ENCODE data around the gene MYH13. TPM values are rescaled to one million over a fixed set of nuclear protein-coding genes. Genes with fewer than 3 reads are reported as not detected.
A peak's percentile ranks its signal among the peaks of the same experiment; 100 is the strongest.

Gene MYH13
- total and polyA plus RNA-seq, 12 donors = not detected

- intact Hi-C loops (cut with DNase I) = loop anchor here in 2 of 10 donors (10.0 kb wide), 2 partner anchors 64 to 394 kb away; no protein-coding TSS in a partner anchor
- H3K4me3 ChIP-seq = no peak overlapping the region
- no peaks in the 10 kb centered on the region for H3K36me3 ChIP-seq
- H3K27me3 ChIP-seq = peaks cover 0 to 18% (median 2%) of the 10 kb centered on the region in 7 donors
- H3K27ac ChIP-seq = no peak overlapping the region
- WGBS, 2 donors = 67 to 73% methylated on average over 9 of the region's 9 CpGs
- TF ChIP-seq CTCF (IDR thresholded peaks at IDR 0.05) = no peak
- H3K4me1 ChIP-seq = peaks cover 0 to 9% (median 0%) of the 10 kb centered on the region in 9 donors
- no peaks in the 10 kb centered on the region for H3K9me3 ChIP-seq
- DNase-seq (no peak), ATAC-seq (no peak)
These were observed 54.3 kb downstream of the MYH13 start for GRCh38 chr17:10318535-10318934.

GRCh38 chr17:10317543-10317834, 55.3 kb downstream of the MYH13 start:
- no peaks in the 10 kb centered on the region for H3K36me3 ChIP-seq
- no peak overlapping the region for H3K4me3 ChIP-seq
- peak in 1 of 9 donors; percentile 3 for TF ChIP-seq CTCF (IDR thresholded peaks at IDR 0.05)
- peaks cover 0 to 18% (median 2%) of the 10 kb centered on the region in 7 donors for H3K27me3 ChIP-seq
- DNase-seq = no peak
- H3K27ac ChIP-seq = no peak overlapping the region
- H3K9me3 ChIP-seq = no peaks in the 10 kb centered on the region
- peaks cover 0 to 9% (median 0%) of the 10 kb centered on the region in 9 donors for H3K4me1 ChIP-seq
- intact Hi-C loops (cut with DNase I) = loop anchor here in 2 of 10 donors (10.0 kb wide), 2 partner anchors 63 to 393 kb away; no protein-coding TSS in a partner anchor
- WGBS, 2 donors = 73 to 75% methylated on average over 5 of the region's 5 CpGs
- peak in 2 of 8 donors; percentile 9 to 17 for ATAC-seq

DNA sequence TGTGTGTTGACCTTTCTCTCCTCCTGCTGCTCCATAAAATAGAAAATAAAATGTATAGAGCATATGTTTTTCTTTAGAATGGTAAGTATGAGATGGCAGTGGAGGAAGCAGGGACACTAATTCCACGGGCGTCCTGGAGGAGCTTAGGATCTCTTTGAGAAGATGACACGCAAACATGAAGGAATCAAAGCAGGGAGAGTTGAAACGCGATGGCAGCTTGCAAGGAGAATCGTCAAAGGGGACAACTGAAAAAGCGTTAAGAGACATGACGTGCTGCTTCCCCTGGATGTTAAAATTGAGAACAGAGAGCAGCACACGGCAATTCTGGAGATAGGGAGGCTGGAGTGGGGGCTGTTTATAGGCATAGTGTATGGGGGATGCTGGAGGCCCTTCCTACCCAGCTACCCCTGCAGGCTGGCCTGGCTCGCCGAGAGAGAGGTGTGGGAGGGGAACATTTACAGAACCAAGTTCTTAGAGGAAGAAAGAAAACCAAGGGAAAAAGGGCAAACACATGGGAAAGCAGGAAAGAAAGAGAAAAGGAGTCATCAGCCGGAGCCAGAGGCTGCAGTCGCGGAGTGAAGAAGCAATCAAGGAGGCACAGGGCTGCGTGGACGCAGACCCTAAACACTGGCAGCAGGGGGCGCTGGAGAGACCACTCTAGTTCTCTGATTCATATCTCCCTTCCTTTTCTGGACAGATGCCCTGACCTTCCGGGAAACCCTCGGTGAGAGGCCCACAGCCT, 55.8 kb downstream of the MYH13 start:
- H3K27ac ChIP-seq = no peak overlapping the region
- ATAC-seq (peak in 7 of 8 donors; percentile 39 to 57 (median 51)), DNase-seq (peak; percentile 46 to 47)
- no peaks in the 10 kb centered on the region for H3K36me3 ChIP-seq
- H3K27me3 ChIP-seq = peaks cover 0 to 18% (median 2%) of the 10 kb centered on the region in 7 donors
- intact Hi-C loops (cut with DNase I) = loop anchor here in 2 of 10 donors (10.0 kb wide), 2 partner anchors 62 to 392 kb away; no protein-coding TSS in a partner anchor
- H3K4me3 ChIP-seq = no peak overlapping the region
- TF ChIP-seq CTCF (IDR thresholded peaks at IDR 0.05) = peak in 8 of 9 donors; percentile 15 to 72 (median 64)
- no peaks in the 10 kb centered on the region for H3K9me3 ChIP-seq
- WGBS, 2 donors = 57 to 59% methylated on average over 19 of the region's 19 CpGs
- peaks cover 0 to 9% (median 0%) of the 10 kb centered on the region in 9 donors for H3K4me1 ChIP-seq

DNA sequence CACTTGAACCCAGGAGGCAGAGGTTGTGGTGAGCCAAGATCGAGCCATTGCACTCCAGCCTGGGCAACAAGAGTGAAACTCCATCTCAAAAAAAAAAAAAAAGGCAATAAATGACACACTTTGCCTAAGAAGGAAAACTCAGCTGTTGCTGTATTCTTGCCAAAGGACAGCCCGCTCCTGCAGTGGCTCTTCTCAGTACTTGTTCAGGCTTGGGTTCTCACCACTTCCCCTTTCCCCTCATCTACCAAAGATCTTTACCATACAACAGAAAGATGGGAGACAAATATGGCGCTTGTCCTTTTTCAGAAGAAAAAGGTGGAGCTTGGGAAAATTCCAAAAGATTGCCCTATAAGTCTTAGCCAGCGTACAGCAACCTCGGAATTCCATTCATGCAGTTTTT, 58.5 kb downstream of the MYH13 start:
- no peaks in the 10 kb centered on the region for H3K9me3 ChIP-seq
- no peaks in the 10 kb centered on the region for H3K36me3 ChIP-seq
- intact Hi-C loops (cut with DNase I) = loop anchor here in 2 of 10 donors (10.0 kb wide), 2 partner anchors 60 to 390 kb away; no protein-coding TSS in a partner anchor
- peaks cover 0 to 18% (median 2%) of the 10 kb centered on the region in 7 donors for H3K27me3 ChIP-seq
- TF ChIP-seq CTCF (IDR thresholded peaks at IDR 0.05) = no peak
- ATAC-seq = no peak
- no peak for DNase-seq
- WGBS, 2 donors = 70 to 72% methylated on average over 5 of the region's 5 CpGs
- no peak overlapping the region for H3K4me3 ChIP-seq
- no peak overlapping the region for H3K27ac ChIP-seq
- H3K4me1 ChIP-seq = peaks cover 0 to 9% (median 0%) of the 10 kb centered on the region in 9 donors
